ENCODE data around the gene PITPNC1.
"Not testable (repeated sequence)": the region's sequence is repeated elsewhere in the genome, so short reads cannot be mapped to it uniquely, and the experiment has no call there.

Gene PITPNC1

GRCh38 chr17:67700725-67701119 is 323.6 kb downstream of the PITPNC1 start:
- FAIRE-seq, result no peak

GRCh38 chr17:67702861-67703260 is 325.8 kb downstream of the PITPNC1 start:
- FAIRE-seq, result not testable (repeated sequence)

GRCh38 chr17:67707442-67707841 is 330.4 kb downstream of the PITPNC1 start:
- FAIRE-seq, result no peak

GRCh38 chr17:67708378-67708777 is 331.3 kb downstream of the PITPNC1 start:
- FAIRE-seq, result no peak

GRCh38 chr17:67711916-67712315 is 334.8 kb downstream of the PITPNC1 start:
- no peak for FAIRE-seq

- FAIRE-seq, result no peak
These were observed 335.3 kb downstream of the PITPNC1 start for GRCh38 chr17:67712375-67712774.

- FAIRE-seq, result no peak
These were observed 336.1 kb downstream of the PITPNC1 start for GRCh38 chr17:67713169-67713568.

- no peak for FAIRE-seq
These were observed 339.3 kb downstream of the PITPNC1 start for GRCh38 chr17:67716405-67716798.

GRCh38 chr17:67717192-67717623 is 340.1 kb downstream of the PITPNC1 start:
- no peak for FAIRE-seq

- FAIRE-seq, result peak; percentile 97
These were observed 340.7 kb downstream of the PITPNC1 start, which contains the start of gene NOL11 for GRCh38 chr17:67717624-67718324. TSS of gene NOL11 (plus strand) at chr17:67717936. CDS start at chr17:67717948, 12 bp downstream.

GRCh38 chr17:67718325-67718941 is 341.4 kb downstream of the PITPNC1 start:
- FAIRE-seq, result no peak

GRCh38 chr17:67725373-67725791 is 348.3 kb downstream of the PITPNC1 start:
- no peak for FAIRE-seq

- no peak for FAIRE-seq
These were observed 348.7 kb downstream of the PITPNC1 start for GRCh38 chr17:67725807-67726206.

- not testable (repeated sequence) for FAIRE-seq
These were observed 350.3 kb downstream of the PITPNC1 start for GRCh38 chr17:67727152-67728039.

GRCh38 chr17:67729903-67730302 is 352.8 kb downstream of the PITPNC1 start:
- FAIRE-seq, result no peak

- no peak for FAIRE-seq
These were observed 353.6 kb downstream of the PITPNC1 start for GRCh38 chr17:67730731-67731130.

- FAIRE-seq, result no peak
These were observed 356.4 kb downstream of the PITPNC1 start for GRCh38 chr17:67733449-67733848.

- no peak for FAIRE-seq
These were observed 360.1 kb downstream of the PITPNC1 start for GRCh38 chr17:67737145-67737544.

GRCh38 chr17:67742025-67742424 is 364.9 kb downstream of the PITPNC1 start:
- no peak for FAIRE-seq

Measured in endometrium (tissue), 2 donors.